Measurements from ENCODE around the gene WSB2. TPM values are rescaled to one million over a fixed set of nuclear protein-coding genes. Genes with fewer than 3 reads are reported as not detected.

The WSB2 gene
- total and polyA plus RNA-seq, 2 of the 8 experiments (the other 6 are each of a cell fraction or from before 2014, with no cell fraction given): 47.5 to 58.2 TPM

- Histone ChIP-seq H3K9me3 (ENCODE audit: insufficient read depth in 2 of 2, low read depth in 1 of 2, low read length in 1 of 2) (no peaks in the 10 kb centered on the region), H4K20me1 (replicated peaks in 1 of 2; ENCODE audit: control insufficient read depth in 1 of 2, insufficient read depth in 2 of 2, low read length in 2 of 2) (peaks cover 0 to 4% of the 10 kb centered on the region in 2 experiments), H2BK5ac (ENCODE audit: low read depth, low read length) (no peak overlapping the region), H3K4me1 (replicated peaks in 1 of 4; ENCODE audit: control insufficient read depth in 3 of 4, insufficient read depth in 4 of 4, low read length in 3 of 4) (peaks cover 0 to 7% (median 3%) of the 10 kb centered on the region in 4 experiments; a peak in 6 of 7 replicates), H3K79me1 (ENCODE audit: low read depth, low read length) (peaks cover 8% of the 10 kb centered on the region), H2AK5ac (ENCODE audit: low read depth, low read length) (no peak overlapping the region), H3K14ac (ENCODE audit: insufficient read length) (no peak overlapping the region), H2BK20ac (ENCODE audit: low read length) (no peak overlapping the region), H3K36me3 (ENCODE audit: control insufficient read depth in 2 of 4, insufficient read depth in 4 of 4, low read length in 3 of 4) (peaks cover 0 to 3% (median 0%) of the 10 kb centered on the region in 4 experiments; a peak in 1 of 8 replicates), H4K8ac (ENCODE audit: extremely low read depth, insufficient read depth, low read length) (no peak overlapping the region), H2AFZ (ENCODE audit: low read length) (no peak overlapping the region), H4K91ac (replicated peaks; ENCODE audit: insufficient read length, low read length) (no peak overlapping the region), H3K4ac (replicated peaks; ENCODE audit: insufficient read length, low read depth, low read length) (no peak overlapping the region), H3K9ac (replicated peaks in 1 of 4; ENCODE audit: extremely low read depth in 1 of 4, low read depth in 3 of 4, low read length in 3 of 4) (no peak overlapping the region), H2BK12ac (ENCODE audit: low read depth, low read length) (no peak overlapping the region), H3K18ac (ENCODE audit: extremely low read depth, low read length) (no peak overlapping the region), H2BK120ac (replicated peaks; ENCODE audit: low read depth, low read length) (no peak overlapping the region), H3K27me3 (replicated peaks in 1 of 4; ENCODE audit: control insufficient read depth in 3 of 4, extremely low read depth in 1 of 4, insufficient read depth in 3 of 4, low read length in 3 of 4) (no peaks in the 10 kb centered on the region), H4K5ac (ENCODE audit: insufficient read length, low read depth, low read length) (no peak overlapping the region), H2BK15ac (ENCODE audit: low read length) (no peak overlapping the region), H3K79me2 (ENCODE audit: control insufficient read depth in 1 of 2, insufficient read depth in 2 of 2, low read length in 2 of 2) (peaks cover 0 to 46% of the 10 kb centered on the region in 2 experiments; a peak in 2 of 4 replicates), H3K23me2 (ENCODE audit: low read depth, low read length) (peaks cover 7% of the 10 kb centered on the region; the same call in 1 of the 2 replicates), H3K27ac (ENCODE audit: low read depth, low read length) (no peak overlapping the region), H3K4me3 (ENCODE audit: extremely low read depth in 1 of 4, insufficient read depth in 2 of 4, low read depth in 3 of 4, low read length in 4 of 4) (no peak overlapping the region), H3K56ac (replicated peaks; ENCODE audit: insufficient read length, low read depth, low read length) (no peak overlapping the region), H3K23ac (ENCODE audit: insufficient read length) (no peak overlapping the region), H3K4me2 (ENCODE audit: insufficient read depth in 1 of 2, low read depth in 2 of 2, low read length in 2 of 2) (no peak overlapping the region; a peak in 1 of 4 replicates)
- CTCF ChIA-PET (ENCODE audit: partially characterized antibody): interaction anchor here (0.7 to 1.8 kb wide), 2 partner anchors 117 to 184 kb away, joined by 3 to 4 read pairs; no protein-coding TSS in a partner anchor
- DNase-seq (ENCODE audit: low read depth in 1 of 2, low spot score in 2 of 2) (no peak), FAIRE-seq (no peak)
- WGBS, 2 experiments (ENCODE audit: extremely low coverage in 1 of 2, insufficient coverage in 1 of 2, insufficient read length in 1 of 2, insufficient replicate concordance in 2 of 2, low coverage in 1 of 2, low lambda C conversion rate in 2 of 2, missing lambda C conversion rate in 1 of 2): 92% methylated on average over 8 of the region's 8 CpGs; no CpG with 5 or more reads in 1 of the 2 experiments
- no peak for TF ChIP-seq ASH2L (IDR thresholded peaks at IDR 0.05; ENCODE audit: low read length)
- POLR2A ChIA-PET (ENCODE audit: partially characterized antibody): interaction anchor here (1.3 to 12.8 kb wide), 4 partner anchors 17 to 44 kb away, joined by 3 to 103 read pairs (median 17); partner anchors contain the start of gene VSIG10
These were observed 2.1 kb downstream of the WSB2 start for GRCh38 chr12:118058881-118059280.
